ENCODE data around the gene EGFR.

- no peak for TF ChIP-seq POLR2A (IDR thresholded peaks at IDR 0.05; ENCODE audit: low read depth)
- TF ChIP-seq CTCF (IDR thresholded peaks at IDR 0.05) = no peak
Observed at GRCh38 chr7:55031075-55031474, 12.3 kb downstream of the EGFR start.

Measured in esophagus muscularis mucosa (tissue), 3 donors.